ENCODE data around the gene ARHGAP42. TPM values are rescaled to one million over a fixed set of nuclear protein-coding genes. Genes with fewer than 3 reads are reported as not detected.

ARHGAP42 gene
- total RNA-seq, 1 experiment from 2014 or later = 7.1 TPM

DNA sequence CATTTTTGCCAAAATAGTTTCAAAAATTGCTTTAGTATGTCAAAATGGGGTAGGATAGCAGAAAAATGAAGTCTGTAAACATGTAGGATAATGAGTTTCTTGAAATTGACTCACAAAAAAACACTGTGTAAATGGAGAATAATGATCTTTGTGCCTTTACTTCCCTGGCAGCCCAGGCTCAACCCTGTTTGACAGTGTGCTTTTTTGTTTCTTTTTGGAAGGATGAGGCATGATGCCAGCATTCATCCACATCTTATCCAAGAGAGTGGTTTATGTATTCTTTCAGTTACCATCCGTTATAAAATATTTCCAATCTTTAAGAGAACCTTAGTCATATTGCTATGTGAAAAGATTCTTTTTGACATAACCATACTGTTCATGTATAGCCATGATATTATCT lies 70.6 kb downstream of the ARHGAP42 start:
- DNase-seq (ENCODE audit: low read depth, low spot score) (no peak), ATAC-seq (no peak)
- in situ Hi-C loops (cut with HindIII; ENCODE audit: low pct_unique_long_range_greater_than_20kb, low sequenced_read_pairs) = no loop called here
- Histone ChIP-seq H3K4me3 (ENCODE audit: low read depth in 2 of 2, low read length in 2 of 2) (no peak overlapping the region), H3K27me3 (ENCODE audit: control insufficient read depth, insufficient read depth, low read length) (no peaks in the 10 kb centered on the region), H3K9me3 (ENCODE audit: control insufficient read depth, insufficient read depth, low read depth, low read length) (no peaks in the 10 kb centered on the region), H3K36me3 (ENCODE audit: control insufficient read depth, insufficient read depth, low read length) (no peaks in the 10 kb centered on the region), H3K4me1 (ENCODE audit: control insufficient read depth, insufficient read depth, low read length) (peaks cover 12% of the 10 kb centered on the region), H3K27ac (ENCODE audit: low read length) (no peak overlapping the region)
- TF ChIP-seq, protein P1, sequence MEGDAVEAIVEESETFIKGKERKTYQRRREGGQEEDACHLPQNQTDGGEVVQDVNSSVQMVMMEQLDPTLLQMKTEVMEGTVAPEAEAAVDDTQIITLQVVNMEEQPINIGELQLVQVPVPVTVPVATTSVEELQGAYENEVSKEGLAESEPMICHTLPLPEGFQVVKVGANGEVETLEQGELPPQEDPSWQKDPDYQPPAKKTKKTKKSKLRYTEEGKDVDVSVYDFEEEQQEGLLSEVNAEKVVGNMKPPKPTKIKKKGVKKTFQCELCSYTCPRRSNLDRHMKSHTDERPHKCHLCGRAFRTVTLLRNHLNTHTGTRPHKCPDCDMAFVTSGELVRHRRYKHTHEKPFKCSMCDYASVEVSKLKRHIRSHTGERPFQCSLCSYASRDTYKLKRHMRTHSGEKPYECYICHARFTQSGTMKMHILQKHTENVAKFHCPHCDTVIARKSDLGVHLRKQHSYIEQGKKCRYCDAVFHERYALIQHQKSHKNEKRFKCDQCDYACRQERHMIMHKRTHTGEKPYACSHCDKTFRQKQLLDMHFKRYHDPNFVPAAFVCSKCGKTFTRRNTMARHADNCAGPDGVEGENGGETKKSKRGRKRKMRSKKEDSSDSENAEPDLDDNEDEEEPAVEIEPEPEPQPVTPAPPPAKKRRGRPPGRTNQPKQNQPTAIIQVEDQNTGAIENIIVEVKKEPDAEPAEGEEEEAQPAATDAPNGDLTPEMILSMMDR (IDR thresholded peaks at IDR 0.05) = no peak
- TF ChIP-seq, protein P2, sequence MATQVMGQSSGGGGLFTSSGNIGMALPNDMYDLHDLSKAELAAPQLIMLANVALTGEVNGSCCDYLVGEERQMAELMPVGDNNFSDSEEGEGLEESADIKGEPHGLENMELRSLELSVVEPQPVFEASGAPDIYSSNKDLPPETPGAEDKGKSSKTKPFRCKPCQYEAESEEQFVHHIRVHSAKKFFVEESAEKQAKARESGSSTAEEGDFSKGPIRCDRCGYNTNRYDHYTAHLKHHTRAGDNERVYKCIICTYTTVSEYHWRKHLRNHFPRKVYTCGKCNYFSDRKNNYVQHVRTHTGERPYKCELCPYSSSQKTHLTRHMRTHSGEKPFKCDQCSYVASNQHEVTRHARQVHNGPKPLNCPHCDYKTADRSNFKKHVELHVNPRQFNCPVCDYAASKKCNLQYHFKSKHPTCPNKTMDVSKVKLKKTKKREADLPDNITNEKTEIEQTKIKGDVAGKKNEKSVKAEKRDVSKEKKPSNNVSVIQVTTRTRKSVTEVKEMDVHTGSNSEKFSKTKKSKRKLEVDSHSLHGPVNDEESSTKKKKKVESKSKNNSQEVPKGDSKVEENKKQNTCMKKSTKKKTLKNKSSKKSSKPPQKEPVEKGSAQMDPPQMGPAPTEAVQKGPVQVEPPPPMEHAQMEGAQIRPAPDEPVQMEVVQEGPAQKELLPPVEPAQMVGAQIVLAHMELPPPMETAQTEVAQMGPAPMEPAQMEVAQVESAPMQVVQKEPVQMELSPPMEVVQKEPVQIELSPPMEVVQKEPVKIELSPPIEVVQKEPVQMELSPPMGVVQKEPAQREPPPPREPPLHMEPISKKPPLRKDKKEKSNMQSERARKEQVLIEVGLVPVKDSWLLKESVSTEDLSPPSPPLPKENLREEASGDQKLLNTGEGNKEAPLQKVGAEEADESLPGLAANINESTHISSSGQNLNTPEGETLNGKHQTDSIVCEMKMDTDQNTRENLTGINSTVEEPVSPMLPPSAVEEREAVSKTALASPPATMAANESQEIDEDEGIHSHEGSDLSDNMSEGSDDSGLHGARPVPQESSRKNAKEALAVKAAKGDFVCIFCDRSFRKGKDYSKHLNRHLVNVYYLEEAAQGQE (IDR thresholded peaks at IDR 0.05; ENCODE audit: insufficient read depth in 1 of 2, low read depth in 2 of 2, low read length in 1 of 2) = no peak
- TF ChIP-seq TCF7L2 (IDR thresholded peaks at IDR 0.05; ENCODE audit: low read depth, low read length) (no peak), POLR2AphosphoS5 (IDR thresholded peaks at IDR 0.05; ENCODE audit: low read depth, low read length) (no peak), SIN3A (IDR thresholded peaks at IDR 0.05; ENCODE audit: borderline replicate concordance, insufficient read depth, low read depth, low read length) (no peak)
- ChIA-PET CTCF (no interaction called here), POLR2A (no interaction called here)
- BruUV-seq (replicated peaks) = no TSS peak
- intact Hi-C loops (cut with micrococcal nuclease; ENCODE audit: unreplicated experiment) = no loop called here

DNA sequence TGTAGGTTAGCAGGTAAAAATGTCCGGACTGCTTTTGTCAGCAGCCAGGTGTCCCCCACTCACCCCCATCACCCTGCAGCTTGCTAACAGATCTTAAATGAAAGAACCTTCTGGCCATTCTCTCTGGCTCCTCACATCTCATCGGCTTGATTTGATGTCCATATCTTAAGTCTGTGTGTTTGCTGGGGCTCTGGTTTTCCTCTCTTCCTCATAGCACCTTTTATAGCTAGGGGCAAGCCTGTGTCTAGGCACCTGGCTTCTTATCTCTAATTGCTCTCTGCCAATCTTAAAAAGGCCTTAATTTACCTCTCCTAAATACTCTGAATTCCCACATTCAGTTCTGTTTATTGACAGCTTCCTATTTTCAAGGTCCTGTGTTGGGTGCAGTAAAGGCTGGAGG lies 72.0 kb downstream of the ARHGAP42 start:
- no peak for DNase-seq (ENCODE audit: low read depth, low spot score)
- Histone ChIP-seq H3K9me3 (ENCODE audit: control insufficient read depth, insufficient read depth, low read depth, low read length) (no peaks in the 10 kb centered on the region), H3K4me1 (ENCODE audit: control insufficient read depth, insufficient read depth, low read length) (no peaks in the 10 kb centered on the region), H3K27me3 (ENCODE audit: control insufficient read depth, insufficient read depth, low read length) (no peaks in the 10 kb centered on the region), H3K4me3 (ENCODE audit: low read depth in 2 of 2, low read length in 2 of 2) (no peak overlapping the region), H3K27ac (ENCODE audit: low read length) (no peak overlapping the region), H3K36me3 (ENCODE audit: control insufficient read depth, insufficient read depth, low read length) (no peaks in the 10 kb centered on the region)
- no TSS peak for BruUV-seq (replicated peaks)
- in situ Hi-C loops (cut with HindIII; ENCODE audit: low pct_unique_long_range_greater_than_20kb, low sequenced_read_pairs) = no loop called here
- TF ChIP-seq TCF7L2 (IDR thresholded peaks at IDR 0.05; ENCODE audit: low read depth, low read length) (no peak), SIN3A (IDR thresholded peaks at IDR 0.05; ENCODE audit: borderline replicate concordance, insufficient read depth, low read depth, low read length) (no peak), POLR2AphosphoS5 (IDR thresholded peaks at IDR 0.05; ENCODE audit: low read depth, low read length) (no peak)
- TF ChIP-seq, protein P2 (IDR thresholded peaks at IDR 0.05; ENCODE audit: insufficient read depth in 1 of 2, low read depth in 2 of 2, low read length in 1 of 2) = no peak
- TF ChIP-seq, protein P1 (IDR thresholded peaks at IDR 0.05) = no peak
- ChIA-PET POLR2A (interaction anchor here (0.5 kb wide), 1 partner anchor 10 kb away, joined by 11 read pairs; no protein-coding TSS in a partner anchor), CTCF (no interaction called here)
- no peak for ATAC-seq
- intact Hi-C loops (cut with micrococcal nuclease; ENCODE audit: unreplicated experiment) = no loop called here

Measured in Panc1 (cell line).